HG02943 (cell line): ENCODE data around the gene HAUS3.

Experiments
- ATAC-seq: cut with Tn5 transposase; IDR thresholded peaks from one replicate; pipeline ENCODE4 v1.9.1; 2021; ENCODE audit warnings: mild to moderate bottlenecking, low read depth, moderate library complexity; ENCODE audit not compliant: unreplicated experiment

HAUS3 gene

GRCh38 chr4:2241410-2242353 is at the start of gene HAUS3, which contains the start of gene POLN:
TSS of gene HAUS3 (minus strand) at chr4:2242121. CDS start at chr4:2240946, 1,175 bp downstream.
TSS of gene POLN (minus strand) at chr4:2242121. CDS start at chr4:2229231, 12,890 bp downstream.
- peak; percentile 83 for ATAC-seq

- ATAC-seq = no peak
Measured at GRCh38 chr4:2290974-2291704, 49.2 kb upstream of the HAUS3 start.

GRCh38 chr4:2290488-2290887 is 48.6 kb upstream of the HAUS3 start:
- no peak for ATAC-seq

GRCh38 chr4:2289955-2290333 is 48.0 kb upstream of the HAUS3 start:
- ATAC-seq = no peak

- no peak for ATAC-seq
Measured at GRCh38 chr4:2289311-2289954, 47.5 kb upstream of the HAUS3 start.

GRCh38 chr4:2288051-2288541 is 46.2 kb upstream of the HAUS3 start:
- ATAC-seq = no peak

GRCh38 chr4:2287594-2287915 is 45.6 kb upstream of the HAUS3 start:
- no peak for ATAC-seq

- no peak for ATAC-seq
Measured at GRCh38 chr4:2286904-2287593, 45.1 kb upstream of the HAUS3 start.

GRCh38 chr4:2285613-2286381 is 43.9 kb upstream of the HAUS3 start:
- ATAC-seq = no peak

GRCh38 chr4:2284934-2285612 is 43.2 kb upstream of the HAUS3 start:
- no peak for ATAC-seq

GRCh38 chr4:2284161-2284933 is 42.4 kb upstream of the HAUS3 start:
- ATAC-seq = no peak

- ATAC-seq = no peak
Measured at GRCh38 chr4:2283199-2283711, 41.3 kb upstream of the HAUS3 start.

GRCh38 chr4:2281575-2282343 is 39.8 kb upstream of the HAUS3 start:
- ATAC-seq = peak; percentile 71

- no peak for ATAC-seq
Measured at GRCh38 chr4:2280531-2281300, 38.8 kb upstream of the HAUS3 start.

- ATAC-seq = no peak
Measured at GRCh38 chr4:2277956-2278355, 36.0 kb upstream of the HAUS3 start.

- ATAC-seq = no peak
Measured at GRCh38 chr4:2276581-2277325, 34.8 kb upstream of the HAUS3 start.
